ENCODE measurements around the gene LONP1.

DNA sequence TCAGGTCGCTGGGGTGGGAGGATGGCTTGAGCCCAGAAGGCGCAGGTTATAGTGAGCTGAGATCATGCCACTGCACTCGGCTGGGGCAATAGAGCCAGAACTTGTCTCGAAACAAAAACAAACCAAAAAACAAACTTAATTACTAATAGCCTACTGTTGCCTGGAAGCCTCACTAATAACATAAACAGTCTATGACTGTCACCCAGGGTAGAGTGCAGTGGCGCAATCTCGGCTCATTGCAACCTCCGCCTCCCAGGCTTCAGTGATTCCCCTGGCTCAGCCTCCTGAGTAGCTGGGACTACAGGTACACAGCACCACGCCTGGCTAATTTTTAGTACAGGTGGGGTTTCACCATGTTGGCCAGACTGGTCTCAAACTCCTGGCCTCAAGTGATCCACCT, 18.5 kb upstream of the LONP1 start:
- TF ChIP-seq, protein P1, sequence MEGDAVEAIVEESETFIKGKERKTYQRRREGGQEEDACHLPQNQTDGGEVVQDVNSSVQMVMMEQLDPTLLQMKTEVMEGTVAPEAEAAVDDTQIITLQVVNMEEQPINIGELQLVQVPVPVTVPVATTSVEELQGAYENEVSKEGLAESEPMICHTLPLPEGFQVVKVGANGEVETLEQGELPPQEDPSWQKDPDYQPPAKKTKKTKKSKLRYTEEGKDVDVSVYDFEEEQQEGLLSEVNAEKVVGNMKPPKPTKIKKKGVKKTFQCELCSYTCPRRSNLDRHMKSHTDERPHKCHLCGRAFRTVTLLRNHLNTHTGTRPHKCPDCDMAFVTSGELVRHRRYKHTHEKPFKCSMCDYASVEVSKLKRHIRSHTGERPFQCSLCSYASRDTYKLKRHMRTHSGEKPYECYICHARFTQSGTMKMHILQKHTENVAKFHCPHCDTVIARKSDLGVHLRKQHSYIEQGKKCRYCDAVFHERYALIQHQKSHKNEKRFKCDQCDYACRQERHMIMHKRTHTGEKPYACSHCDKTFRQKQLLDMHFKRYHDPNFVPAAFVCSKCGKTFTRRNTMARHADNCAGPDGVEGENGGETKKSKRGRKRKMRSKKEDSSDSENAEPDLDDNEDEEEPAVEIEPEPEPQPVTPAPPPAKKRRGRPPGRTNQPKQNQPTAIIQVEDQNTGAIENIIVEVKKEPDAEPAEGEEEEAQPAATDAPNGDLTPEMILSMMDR (IDR thresholded peaks at IDR 0.05) = no peak
- TF ChIP-seq EZH2phosphoT487 (IDR thresholded peaks at IDR 0.05) (no peak), EZH2 (IDR thresholded peaks at IDR 0.05) (no peak)
